Stimulated activated CD4-positive, alpha-beta T cell treated with anti-CD3 and anti-CD28 coated beads, TNF-alpha, amount 100 ng/mL, for 24 hours (primary cell): ENCODE results near the gene KSR1.
"Not testable (repeated sequence)": the region's sequence is repeated elsewhere in the genome, so short reads cannot be mapped to it uniquely, and the experiment has no call there.

Source experiments
- DNase-seq, 3 experiments: peaks; one replicate each; pipeline ENCODE4 v3.0.0-alpha.2; 2020; ENCODE audit warnings: low read depth in 3 of 3

Gene KSR1

DNA sequence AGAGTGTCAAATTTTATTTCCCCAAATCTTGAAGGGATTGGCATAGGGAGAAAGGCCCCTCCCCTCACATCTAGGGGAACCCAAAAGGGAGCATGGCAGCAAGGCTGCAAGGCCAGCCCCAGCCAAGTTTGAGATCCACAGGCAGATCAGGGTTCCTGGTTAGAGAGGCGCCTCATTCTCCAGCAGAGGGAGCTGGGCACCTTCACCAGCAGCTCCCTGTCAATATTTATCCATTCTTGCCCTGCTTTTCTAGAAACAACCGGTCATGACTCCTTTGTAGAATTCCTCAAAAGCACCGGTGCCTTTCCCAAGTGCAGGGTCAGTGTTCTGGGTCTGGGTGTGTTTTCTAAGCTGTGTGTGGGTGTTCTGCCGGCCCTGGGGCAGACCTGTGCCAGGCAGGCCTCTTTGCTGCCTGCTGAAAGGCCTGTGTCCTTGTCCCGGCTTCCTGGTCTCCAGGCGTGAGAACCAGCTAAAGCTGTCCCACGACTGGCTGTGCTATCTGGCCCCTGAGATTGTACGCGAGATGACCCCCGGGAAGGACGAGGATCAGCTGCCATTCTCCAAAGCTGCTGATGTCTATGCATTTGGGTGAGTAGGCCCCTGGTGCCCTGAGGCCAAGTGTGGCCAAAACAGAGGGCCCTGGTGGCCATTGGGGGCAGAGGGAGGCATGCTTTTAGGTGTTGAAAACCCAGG lies 153.5 kb downstream of the KSR1 start:
- DNase-seq, result no peak

GRCh38 chr17:27610304-27610677 lies 154.0 kb downstream of the KSR1 start:
- DNase-seq, result no peak

DNA sequence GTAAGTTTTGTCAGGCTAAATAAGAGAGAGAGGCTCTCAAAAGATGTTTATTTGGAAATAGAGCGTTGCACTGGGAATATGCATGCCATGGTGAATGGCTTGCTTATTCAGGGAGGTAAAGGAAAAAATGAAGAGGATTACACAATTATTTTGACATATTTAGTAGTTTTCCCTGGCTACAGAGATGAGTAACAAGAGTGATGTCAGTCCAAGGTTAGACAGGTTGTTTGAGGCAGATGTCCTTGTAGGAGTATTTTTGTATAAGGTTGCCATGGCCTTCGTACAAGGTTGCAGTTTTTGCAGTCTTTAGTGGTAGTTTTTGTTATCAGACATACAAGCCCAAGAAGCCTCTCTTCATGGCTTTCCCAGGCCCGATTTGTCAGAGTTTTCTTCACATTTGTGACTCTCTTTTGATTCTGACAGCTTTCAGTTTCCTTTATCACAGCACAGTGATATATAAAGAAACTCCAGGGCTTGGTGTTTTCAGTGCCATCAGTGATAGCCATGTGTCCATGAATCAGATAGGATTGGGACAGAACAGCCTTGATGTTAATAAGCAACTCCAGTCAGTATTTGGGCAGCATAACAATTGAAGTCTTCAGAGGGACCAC lies 156.0 kb downstream of the KSR1 start:
- no peak for DNase-seq

GRCh38 chr17:27613433-27613832 lies 157.2 kb downstream of the KSR1 start:
- no peak for DNase-seq

DNA sequence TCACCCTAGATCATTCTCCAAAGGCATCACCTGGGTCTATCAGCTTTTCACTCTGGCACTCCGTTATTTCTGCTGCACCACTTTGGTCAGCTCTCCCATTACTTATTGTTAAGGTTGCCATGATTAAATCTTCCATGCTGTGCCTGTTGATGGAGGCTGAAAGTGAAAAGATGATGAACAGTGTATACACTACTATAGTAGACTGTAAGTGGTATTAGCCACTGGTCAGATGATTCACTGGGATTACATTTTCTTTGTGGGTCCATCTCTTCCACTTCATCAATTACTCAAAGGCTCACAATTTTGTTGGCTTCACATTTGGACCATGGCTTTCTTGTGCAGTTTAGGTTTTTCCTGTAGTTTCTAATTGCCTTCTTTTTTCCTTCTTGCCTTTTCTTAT lies 158.9 kb downstream of the KSR1 start:
- DNase-seq, result no peak

GRCh38 chr17:27616414-27616813 lies 160.2 kb downstream of the KSR1 start:
- no peak for DNase-seq

GRCh38 chr17:27618417-27618816 lies 162.2 kb downstream of the KSR1 start:
- no peak for DNase-seq

DNA sequence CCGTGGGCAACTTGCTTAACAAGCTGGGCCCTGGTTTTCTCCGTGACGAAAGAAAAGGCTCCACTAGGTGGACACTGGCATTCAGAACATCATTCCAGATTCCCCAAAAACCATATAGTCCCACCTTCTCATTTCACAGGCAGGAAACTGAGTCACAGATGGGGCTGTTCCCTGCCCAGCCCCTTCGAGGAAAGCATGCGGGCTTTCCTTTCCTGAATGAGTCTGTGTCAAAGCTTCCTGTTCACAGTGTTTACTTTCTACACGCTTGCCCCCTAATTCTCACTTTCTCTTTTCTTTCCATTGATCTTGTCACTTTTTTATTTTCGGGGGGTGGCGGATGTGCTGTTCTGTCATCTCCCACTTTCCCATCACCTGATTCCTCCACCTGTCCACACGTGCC lies 164.5 kb downstream of the KSR1 start:
- no peak for DNase-seq

GRCh38 chr17:27621536-27621935 lies 165.3 kb downstream of the KSR1 start:
- no peak for DNase-seq

DNA sequence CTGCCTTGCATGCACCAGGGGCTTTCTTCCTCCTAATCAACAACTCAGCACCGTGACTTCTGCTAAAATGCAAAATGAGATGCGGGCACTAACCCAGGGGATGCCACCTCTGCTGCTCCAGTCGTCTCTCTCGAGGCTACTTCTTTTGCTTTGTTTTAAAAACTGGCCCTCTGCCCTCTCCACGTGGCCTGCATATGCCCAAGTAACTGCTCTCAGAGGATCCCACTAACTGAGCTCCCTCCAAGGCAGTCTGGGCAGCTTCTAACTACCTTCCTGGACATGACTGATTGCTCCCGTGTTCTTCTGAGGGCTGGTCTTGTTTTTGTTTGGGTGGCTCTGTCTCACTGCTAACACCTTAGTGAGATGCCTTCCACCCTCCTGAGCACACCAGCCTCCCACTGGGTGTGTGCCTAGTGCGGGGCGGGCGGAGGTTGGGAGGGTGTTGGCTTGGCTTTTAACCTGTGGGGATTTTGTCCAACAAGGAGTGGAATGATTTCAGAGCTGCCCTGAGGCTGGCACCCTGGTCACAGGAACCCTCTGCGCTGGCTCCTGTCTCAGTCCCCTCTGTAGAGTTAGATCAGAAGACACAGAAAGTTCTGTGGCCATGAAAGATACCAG lies 165.8 kb downstream of the KSR1 start:
- DNase-seq, result no peak

GRCh38 chr17:27622986-27623385 lies 166.7 kb downstream of the KSR1 start:
- no peak for DNase-seq

- DNase-seq, result no peak
Measured at GRCh38 chr17:27623614-27624013, 167.4 kb downstream of the KSR1 start.

DNA sequence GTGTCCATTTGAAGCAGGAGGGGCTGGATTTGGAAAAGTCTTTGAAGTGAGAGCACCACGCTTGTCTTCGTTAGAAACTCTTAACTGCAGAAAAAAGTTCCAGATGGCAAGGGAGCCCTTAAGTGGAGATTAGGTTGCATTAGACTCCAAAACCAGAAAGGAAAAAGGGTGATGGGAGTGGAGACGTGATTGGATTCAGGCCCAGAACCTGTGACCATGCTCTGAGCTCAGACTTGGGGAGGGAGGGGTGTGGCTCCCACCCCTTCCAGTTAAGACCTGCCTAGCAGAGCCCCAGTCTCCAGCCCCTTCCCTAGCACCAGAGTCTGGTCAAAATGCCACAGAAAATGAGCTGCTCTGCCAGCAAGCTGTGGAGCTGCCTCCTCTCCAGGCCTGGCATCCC lies 168.3 kb downstream of the KSR1 start:
- no peak for DNase-seq

GRCh38 chr17:27625856-27626255 lies 169.6 kb downstream of the KSR1 start:
- DNase-seq, result no peak

DNA sequence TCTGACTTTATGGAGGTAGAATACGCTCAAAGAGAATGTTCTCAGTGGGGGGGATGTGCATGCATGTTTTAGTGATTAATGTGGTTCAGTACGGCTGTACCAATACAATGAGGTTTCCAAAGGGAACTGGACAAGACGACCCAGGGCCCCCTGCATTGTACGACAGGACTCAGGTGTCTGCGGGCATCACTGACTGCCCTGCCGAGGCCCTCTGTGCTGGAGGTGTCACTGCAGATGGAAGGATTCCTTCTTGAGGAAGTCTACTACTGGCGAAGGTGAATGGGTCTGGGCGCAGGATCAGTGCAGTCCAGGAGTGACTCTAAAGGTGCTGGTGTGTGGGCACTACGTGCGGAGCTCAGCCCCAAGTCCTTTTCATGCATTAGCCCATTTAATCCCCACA lies 171.3 kb downstream of the KSR1 start:
- no peak for DNase-seq

- no peak for DNase-seq
Measured at GRCh38 chr17:27628376-27628775, 172.1 kb downstream of the KSR1 start.

- DNase-seq, result not testable (repeated sequence)
Measured at GRCh38 chr17:27629260-27629659, 173.0 kb downstream of the KSR1 start.

DNA sequence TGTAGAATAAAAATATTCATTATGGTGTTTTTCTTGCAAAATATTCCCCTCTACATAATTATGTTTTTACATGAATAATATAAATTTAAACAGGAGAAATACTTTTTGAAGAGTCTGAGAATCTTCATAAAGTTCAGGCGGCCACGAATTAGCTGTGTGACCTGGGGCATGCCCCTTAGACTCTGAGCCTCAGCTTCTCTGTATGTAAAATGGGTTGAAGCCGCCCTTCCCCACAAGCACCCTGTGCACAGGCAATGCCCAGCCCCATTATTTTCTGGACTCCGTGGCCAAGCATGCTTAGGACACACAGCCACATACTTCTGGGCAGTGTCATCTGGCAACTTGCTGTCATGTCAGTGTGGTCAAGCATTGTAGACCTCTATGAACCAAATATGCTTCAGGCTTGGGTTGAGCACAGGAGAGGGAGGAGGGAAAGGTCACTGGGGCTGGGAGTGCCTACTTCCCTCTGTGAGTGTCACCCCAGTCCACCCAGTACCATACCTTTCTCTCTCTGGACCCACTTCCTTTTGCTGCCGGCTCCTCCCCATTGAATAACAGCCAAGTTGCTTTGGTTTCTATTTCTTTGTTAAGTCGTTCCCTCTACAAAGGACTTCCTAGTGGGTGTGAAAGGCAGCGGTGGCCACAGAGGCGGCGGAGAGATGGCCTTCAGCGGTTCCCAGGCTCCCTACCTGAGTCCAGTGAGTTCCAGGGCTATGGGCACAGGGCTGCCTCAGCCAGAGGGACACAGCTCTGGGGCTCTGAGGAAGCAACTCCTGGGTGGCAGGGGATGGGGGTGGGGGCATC lies 174.6 kb downstream of the KSR1 start, which contains the start of gene LGALS9:
TSS of gene LGALS9 (plus strand) at position 582 of the 804 bp plus-strand sequence. CDS start at position 660, 78 bp downstream.
- DNase-seq, result no peak

GRCh38 chr17:27631411-27631760 lies 175.1 kb downstream of the KSR1 start:
- DNase-seq, result no peak

DNA sequence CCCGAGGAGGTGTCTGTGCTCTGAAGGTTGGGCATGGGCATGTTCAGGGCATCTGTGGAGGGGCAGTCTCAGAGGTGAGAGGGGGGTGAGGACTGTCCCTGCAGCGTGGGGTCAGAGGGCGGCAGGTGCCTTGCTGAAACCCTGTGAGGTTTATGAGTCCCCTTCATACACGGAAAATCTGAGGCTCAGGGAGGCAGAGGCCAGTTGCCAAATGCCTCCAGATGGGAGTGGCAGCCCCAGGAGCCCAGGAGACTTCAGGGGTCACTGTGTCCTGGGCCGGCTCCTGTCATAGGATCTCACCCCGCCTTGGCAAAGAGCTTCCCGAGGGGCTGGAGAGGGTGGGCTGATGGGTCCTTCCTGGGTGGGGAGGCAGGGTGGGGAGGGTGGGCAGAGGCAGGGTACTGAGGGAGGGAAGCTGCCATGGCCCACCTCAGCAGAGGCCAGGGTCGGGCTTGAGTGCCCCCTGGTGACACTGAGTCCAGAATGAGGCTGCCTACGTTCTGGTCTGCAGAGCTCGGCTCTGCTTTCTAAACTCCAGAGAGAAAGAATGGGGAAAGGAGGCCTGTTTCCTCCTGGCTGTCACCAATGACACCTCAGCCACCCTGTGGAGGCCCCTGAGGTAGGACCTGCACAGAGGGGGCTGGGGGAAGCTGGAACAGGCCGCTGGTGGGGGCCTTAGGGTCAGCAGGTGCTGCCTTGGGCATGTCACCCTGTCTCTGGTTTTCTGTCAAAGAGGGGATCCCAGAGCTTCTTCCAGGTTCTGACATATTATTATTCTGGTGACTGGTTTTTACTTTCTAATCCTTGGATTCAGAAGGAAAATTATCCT lies 175.9 kb downstream of the KSR1 start:
- no peak for DNase-seq

GRCh38 chr17:27632766-27633165 lies 176.5 kb downstream of the KSR1 start:
- DNase-seq, result not testable (repeated sequence)
